Endothelial cell of umbilical vein (primary cell): ENCODE data around the gene OSTC. TPM values are rescaled to one million over a fixed set of nuclear protein-coding genes. Genes with fewer than 3 reads are reported as not detected.

Experiments
- BruUV-seq: library from RNA; stranded (reverse); fragments of 400-500 nt; replicated peaks from 2 replicates; lab custom pipeline; 2021; lab: Mats Ljungman, UMichigan
- CTCF ChIA-PET: fragments of 300-600, 350-600 bp; sonication (Branson Sonifier 250); formaldehyde crosslinking; loops from one replicate; lab custom pipeline; 2021; ENCODE audit warnings: antibody characterized with exemption, inconsistent platforms; lab: Charles Lee
- POLR2A ChIA-PET: fragments of 300-600, 350-600 bp; sonication (Branson Sonifier 250); formaldehyde crosslinking; loops from one replicate; lab custom pipeline; 2021; ENCODE audit warnings: antibody characterized with exemption, inconsistent platforms; lab: Charles Lee
- DNase-seq: peaks from one replicate; pipeline ENCODE4 v3.0.0-alpha.2; 2011; ENCODE audit warnings: low read depth, low spot score
- FAIRE-seq: peaks from 2 replicates; lab custom pipeline; 2011; peaks lifted over from hg19 to GRCh38; lab: Jason Lieb, UNC
- H2AFZ ChIP-seq: 2 replicates; pipeline ENCODE4 v1.6.0; 2012; ENCODE audit warnings: low read depth, low read length, control low read depth, inconsistent platforms
- H3K27ac ChIP-seq: 2 replicates; pipeline ENCODE4 v1.5.1; 2011; ENCODE audit warnings: low read depth, mild to moderate bottlenecking, control low read depth, low read length, moderate library complexity; ENCODE audit not compliant: insufficient read depth
- H3K27me3 ChIP-seq, 2 experiments: 2 replicates each; pipeline versions ENCODE4 v1.6.0 to v1.6.1; 2011; ENCODE audit warnings: low read length in 2 of 2, mixed read lengths in 1 of 2; ENCODE audit not compliant: control insufficient read depth in 2 of 2, insufficient read depth in 2 of 2
- H3K36me3 ChIP-seq, 2 experiments: 2 replicates in 1 of 2; 3 replicates in 1 of 2; pipeline ENCODE4 v1.5.1; 2011; ENCODE audit warnings: low read length in 2 of 2, mild to moderate bottlenecking in 1 of 2, moderate library complexity in 1 of 2; ENCODE audit not compliant: control insufficient read depth in 2 of 2, insufficient read depth in 2 of 2; ENCODE audit errors: extremely low read depth in 1 of 2
- H3K4me1 ChIP-seq: 3 replicates; pipeline ENCODE4 v1.5.1; 2011; ENCODE audit warnings: mild to moderate bottlenecking, low read length; ENCODE audit not compliant: control insufficient read depth, insufficient read depth; ENCODE audit errors: extremely low read depth
- H3K4me2 ChIP-seq: 2 replicates; pipeline ENCODE4 v1.6.1; 2011; ENCODE audit warnings: low read length, control low read depth, mixed read lengths; ENCODE audit not compliant: insufficient read depth
- H3K4me3 ChIP-seq, 3 experiments: fragments of 200-600 bp in 1 of 3; sonication (generic), shearing (Covaris generic) in 1 of 3; replicated peaks in 1 of 3; 2 replicates each; pipeline ENCODE4 v1.5.1; 2011 to 2016; ENCODE audit warnings: control low read depth in 3 of 3, low read length in 3 of 3, mild to moderate bottlenecking in 2 of 3, inconsistent platforms in 1 of 3, low read depth in 1 of 3, moderate library complexity in 1 of 3; ENCODE audit not compliant: insufficient read depth in 1 of 3
- H3K79me2 ChIP-seq: 2 replicates; pipeline ENCODE4 v1.6.0; 2012; ENCODE audit warnings: low read length, inconsistent platforms; ENCODE audit not compliant: control insufficient read depth, insufficient read depth
- H3K9ac ChIP-seq: replicated peaks from 2 replicates; pipeline ENCODE3; 2011; ENCODE audit warnings: low read length, control low read depth; ENCODE audit not compliant: insufficient read depth; ENCODE audit errors: extremely low read depth
- H3K9me1 ChIP-seq: replicated peaks from 3 replicates; pipeline ENCODE4 v1.6.0; 2011; ENCODE audit warnings: mild to moderate bottlenecking, low read length; ENCODE audit not compliant: control insufficient read depth, insufficient read depth; ENCODE audit errors: extremely low read depth
- H3K9me3 ChIP-seq: replicated peaks from 2 replicates; pipeline ENCODE4 v1.5.1; 2012; ENCODE audit warnings: low read length, inconsistent platforms; ENCODE audit not compliant: control insufficient read depth, insufficient read depth
- H4K20me1 ChIP-seq: replicated peaks from 2 replicates; pipeline ENCODE3; 2011; ENCODE audit warnings: mild to moderate bottlenecking, low read length; ENCODE audit not compliant: control insufficient read depth, insufficient read depth; ENCODE audit errors: extremely low read depth
- EZH2 ChIP-seq: IDR thresholded peaks from 2 replicates; pipeline ENCODE4 v1.6.1; 2012; ENCODE audit warnings: borderline replicate concordance, low read depth, mild to moderate bottlenecking, moderate library complexity, low read length, inconsistent platforms; ENCODE audit not compliant: severe bottlenecking
- FOS ChIP-seq: IDR thresholded peaks from 2 replicates; pipeline ENCODE4 v1.6.1; 2011; ENCODE audit warnings: mild to moderate bottlenecking, low read length, moderate library complexity, borderline replicate concordance; ENCODE audit not compliant: insufficient read depth
- JUN ChIP-seq: IDR thresholded peaks from 2 replicates; pipeline ENCODE4 v1.6.1; 2011; ENCODE audit warnings: borderline replicate concordance, low read depth; ENCODE audit not compliant: insufficient read length, insufficient read depth
- MYC ChIP-seq: IDR thresholded peaks from one replicate; pipeline ENCODE4 v1.6.1; 2011; ENCODE audit warnings: mild to moderate bottlenecking, low read depth, low read length
- POLR2A ChIP-seq: IDR thresholded peaks from 2 replicates; pipeline ENCODE4 v1.6.1; 2012; ENCODE audit warnings: low read depth, mild to moderate bottlenecking, control low read depth, low read length
- POLR2AphosphoS5 ChIP-seq: IDR thresholded peaks from 2 replicates; pipeline ENCODE4 v1.6.1; 2012; ENCODE audit warnings: low read depth, mild to moderate bottlenecking, control low read depth, low read length, moderate library complexity; ENCODE audit not compliant: insufficient read depth
- dilution Hi-C: fragments of 300-500 bp; cut with MboI; formaldehyde crosslinking; loops from one replicate; pipeline ENCODE4 v1.15.0; 2019; ENCODE audit warnings: low sequenced_read_pairs; ENCODE audit not compliant: extremely low pct_ligation_motif_present
- intact Hi-C: fragments of 100-400 bp; cut with micrococcal nuclease; formaldehyde crosslinking; loops from one replicate; pipeline ENCODE4 v1.10.0; 2022
- polyA plus RNA-seq, 4 experiments: library from polyadenylated mRNA; depleted of rRNA in 3 of 4; stranded (reverse) in 3 of 4; unstranded in 1 of 4; fragments of >200 nt; gene quantifications; 2 replicates each; pipeline versions ENCODE4 v1.2.1 to v1.2.3, GENCODE V29; 2011 to 2012; ENCODE audit warnings: missing spikeins in 1 of 4
- total RNA-seq: library from RNA; stranded (reverse); gene quantifications from 2 replicates; pipeline ENCODE4 v1.2.3, GENCODE V29; 2021

OSTC gene
- total and polyA plus RNA-seq, 2 donors (not counting 3 experiments of a cell fraction or from before 2014, with no cell fraction given) = 196 to 310 TPM

- POLR2A ChIA-PET = interaction anchor here (1.4 kb wide), 2 partner anchors 9 to 29 kb away, joined by 4 to 6 read pairs; partner anchors contain the start of gene OSTC
- Histone ChIP-seq H3K36me3 (peaks cover 15 to 21% of the 10 kb centered on the region in 2 experiments), H3K4me2 (peak overlapping the region; percentile 71), H3K27me3 (no peaks in the 10 kb centered on the region), H3K9me1 (no peaks in the 10 kb centered on the region), H3K9ac (peak overlapping the region; percentile 95), H3K79me2 (peaks cover 46% of the 10 kb centered on the region), H3K27ac (peak overlapping the region; percentile 81), H2AFZ (no peak overlapping the region), H3K4me3 (peak overlapping the region; percentile 49 to 95 (median 74)), H3K4me1 (peaks cover 23% of the 10 kb centered on the region), H4K20me1 (no peaks in the 10 kb centered on the region), H3K9me3 (no peaks in the 10 kb centered on the region)
- CTCF ChIA-PET = interaction anchor here (0.6 to 2.0 kb wide), 4 partner anchors 12 to 602 kb away, joined by 3 to 9 read pairs (median 6); partner anchors contain the start of gene OSTC
- TF ChIP-seq JUN = no peak
- peak; percentile 25 for TF ChIP-seq POLR2AphosphoS5
- TF ChIP-seq POLR2A = peak; percentile 32
- dilution Hi-C loops = no loop called here
- intact Hi-C loops = loop anchor here (1.0 kb wide), 3 partner anchors 29 to 49 kb away; partner anchors contain the start of gene OSTC
- DNase-seq (peak; percentile 36), FAIRE-seq (no peak)
- BruUV-seq = TSS peak; percentile 92
These were observed 29.2 kb upstream of the OSTC start for GRCh38 chr4:108620933-108621905.

GRCh38 chr4:108622022-108622421 lies 28.4 kb upstream of the OSTC start:
- CTCF ChIA-PET = no interaction called here
- no peak for DNase-seq
- dilution Hi-C loops (no loop called here), intact Hi-C loops (no loop called here)
- POLR2A ChIA-PET = no interaction called here
- no TSS peak for BruUV-seq
- no peak for FAIRE-seq
- TF ChIP-seq MYC = no peak
- no peak for TF ChIP-seq POLR2AphosphoS5
- TF ChIP-seq FOS = no peak
- TF ChIP-seq EZH2 = no peak
- Histone ChIP-seq H3K4me2 (peak overlapping the region; percentile 71), H3K4me1 (peaks cover 23% of the 10 kb centered on the region), H3K4me3 (peak overlapping the region in 1 of 3 experiments; percentile 95), H3K27me3 (no peaks in the 10 kb centered on the region), H3K36me3 (peaks cover 16 to 26% of the 10 kb centered on the region in 2 experiments), H3K9me3 (no peaks in the 10 kb centered on the region), H2AFZ (no peak overlapping the region), H3K27ac (peak overlapping the region; percentile 81), H4K20me1 (no peaks in the 10 kb centered on the region), H3K79me2 (peaks cover 46% of the 10 kb centered on the region), H3K9ac (peak overlapping the region; percentile 95), H3K9me1 (no peaks in the 10 kb centered on the region)
